ENCODE measurements around the gene TBCC.
"Not testable (repeated sequence)": the region's sequence is repeated elsewhere in the genome, so short reads cannot be mapped to it uniquely, and the experiment has no call there.

The TBCC gene

DNA sequence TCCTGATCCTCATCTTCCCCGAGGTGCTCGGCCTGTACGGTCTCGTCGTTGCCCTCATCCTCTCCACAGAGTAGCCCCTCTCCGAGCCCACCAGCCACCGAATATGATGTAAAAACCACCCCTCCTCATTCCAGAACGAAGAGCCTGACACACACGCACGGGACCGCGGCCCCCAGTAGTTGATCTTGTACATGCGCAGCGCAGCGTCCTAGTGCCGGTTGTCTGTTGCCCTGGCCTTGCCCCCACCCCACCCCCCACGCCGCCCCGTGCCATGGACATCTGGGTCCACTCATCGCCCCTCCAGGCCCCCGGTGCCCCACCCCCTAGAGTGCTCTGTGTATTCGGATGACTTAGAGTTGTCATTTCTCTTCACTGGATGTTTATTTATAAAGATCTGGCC lies 18.3 kb downstream of the TBCC start:
- DNase-seq: no peak

DNA sequence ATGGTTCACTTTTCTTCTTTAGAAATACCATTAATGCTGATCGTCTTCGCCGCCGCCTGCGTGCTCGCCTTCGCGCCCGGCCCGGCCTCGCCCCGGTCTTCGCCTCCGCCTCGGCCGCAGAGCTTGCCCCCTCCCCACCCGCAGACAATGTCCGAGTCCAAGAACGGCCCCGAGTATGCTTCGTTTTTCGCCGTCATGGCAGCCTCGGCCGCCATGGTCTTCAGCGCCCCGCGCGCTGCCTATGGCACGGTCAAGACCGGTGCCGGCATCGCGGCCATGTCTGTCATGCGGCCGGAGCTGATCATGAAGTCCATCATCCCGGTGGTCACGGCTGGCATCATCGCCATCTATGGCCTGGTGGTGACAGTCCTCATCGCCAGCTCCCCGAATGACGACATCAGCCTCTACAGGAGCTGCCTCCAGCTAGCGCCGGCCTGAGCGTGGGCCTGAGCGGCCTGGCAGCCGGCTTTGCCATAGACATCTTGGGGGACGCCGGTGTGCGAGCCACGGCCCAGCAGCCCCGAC lies 18.8 kb downstream of the TBCC start:
- DNase-seq: no peak

DNA sequence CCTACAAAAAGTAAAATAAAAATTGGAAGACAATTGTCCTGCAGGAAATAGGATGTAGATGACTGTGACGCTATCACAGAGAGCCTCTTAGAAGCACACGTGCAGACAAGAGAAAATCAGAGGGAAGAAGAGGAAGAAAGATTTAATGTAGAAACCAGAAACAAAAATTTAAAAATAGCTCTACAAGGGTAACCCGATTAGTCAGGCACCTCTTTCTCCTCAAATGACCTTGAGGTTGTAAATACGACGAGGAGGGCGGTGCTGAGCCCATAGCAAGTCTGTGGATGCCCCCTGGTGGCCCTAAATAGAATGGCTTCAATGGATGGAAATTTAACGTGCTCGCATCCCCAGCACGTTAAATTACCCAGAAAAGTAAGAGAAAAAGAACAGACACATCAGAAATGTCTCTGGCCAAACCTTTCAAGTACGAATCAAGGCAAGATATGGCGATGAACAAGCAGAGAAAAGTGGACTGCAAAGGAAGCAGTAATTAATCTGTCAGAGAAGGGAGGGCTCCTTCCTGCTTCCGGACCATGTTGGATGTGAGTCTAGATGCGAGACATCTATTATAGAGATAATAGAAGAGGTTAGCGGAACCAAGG lies 19.3 kb downstream of the TBCC start:
- peak; percentile 63 to 71 for DNase-seq

DNA sequence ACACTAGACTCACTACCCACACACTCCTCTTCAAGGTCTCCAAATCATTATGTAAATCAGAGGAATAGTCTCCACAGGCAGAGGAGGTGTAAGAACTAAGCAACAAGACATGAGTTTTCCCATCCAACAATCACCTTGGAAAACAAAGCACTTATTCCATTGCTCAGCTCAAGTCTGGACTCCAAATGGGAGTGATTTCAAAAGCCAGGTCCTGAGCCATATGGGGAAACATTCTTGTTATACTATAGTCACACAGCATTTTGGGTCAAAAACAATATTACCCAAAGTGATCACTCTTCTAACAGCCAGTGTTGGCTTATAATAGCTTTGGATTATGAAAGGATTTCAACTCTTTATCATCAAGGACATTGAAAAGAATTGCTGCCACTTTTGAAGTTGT lies 19.9 kb downstream of the TBCC start:
- no peak for DNase-seq

DNA sequence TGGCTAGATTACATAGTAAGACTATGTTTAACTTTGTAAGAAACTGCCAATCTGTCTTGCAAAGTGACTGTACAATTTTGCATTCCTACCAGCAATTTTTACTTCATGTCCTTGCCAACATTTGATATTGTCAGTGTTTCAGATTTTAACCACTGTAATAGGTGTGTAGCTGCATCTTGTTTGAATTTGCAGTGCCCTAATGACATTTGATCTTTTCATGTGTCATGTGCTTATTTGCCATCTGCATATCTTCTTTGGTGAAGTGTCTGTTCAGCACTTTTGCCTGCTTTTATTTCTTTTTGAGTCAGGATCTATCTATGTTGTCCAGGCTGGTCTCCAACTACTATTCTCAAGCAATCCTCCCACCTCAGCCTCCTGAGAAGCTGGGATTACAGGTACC lies 21.1 kb downstream of the TBCC start:
- DNase-seq: no peak

DNA sequence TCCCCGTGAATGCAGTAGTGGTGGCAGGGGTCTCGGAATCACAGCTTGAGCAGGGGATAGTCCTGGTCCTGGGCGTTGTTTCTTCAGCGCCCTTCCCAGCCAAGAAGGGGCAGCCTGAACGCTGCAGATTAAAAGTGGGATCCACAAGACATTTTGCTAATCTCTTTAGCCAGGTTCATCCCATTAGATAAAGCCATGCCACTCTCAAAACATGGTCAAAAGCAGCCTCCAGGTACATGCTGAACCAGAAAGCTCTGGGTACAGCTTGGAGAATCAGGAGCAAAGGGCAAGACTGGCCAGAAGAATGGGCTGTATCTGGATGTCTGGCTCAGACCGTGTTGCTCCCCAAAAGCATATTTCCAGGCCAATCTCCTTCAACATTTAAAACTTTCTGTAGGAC lies 23.4 kb downstream of the TBCC start, which contains the start of gene PRPH2:
TSS of gene PRPH2 (minus strand) at position 101 of the 400 bp plus-strand sequence. CDS start 263 bp downstream, outside the sequence.
- no peak for DNase-seq

DNA sequence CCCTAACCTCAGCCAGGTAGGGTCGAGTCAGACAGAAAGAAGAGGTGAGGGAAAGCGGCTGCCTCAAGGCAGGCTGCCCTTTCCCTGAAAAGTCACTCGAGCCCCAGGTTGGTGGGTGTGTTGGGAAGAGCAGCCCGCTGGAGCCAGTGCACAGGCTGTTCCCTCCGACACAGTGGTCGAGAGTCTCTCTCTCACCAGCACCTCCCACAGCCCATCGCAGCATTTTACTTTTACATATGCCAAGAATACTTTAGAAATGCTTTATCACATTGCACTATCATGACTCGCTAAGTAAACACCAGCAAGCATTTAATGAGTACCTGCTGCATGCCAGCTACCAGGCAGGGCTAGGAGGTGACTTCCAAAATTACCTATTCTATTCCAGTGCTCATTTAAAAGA lies 25.2 kb downstream of the TBCC start:
- DNase-seq: no peak

DNA sequence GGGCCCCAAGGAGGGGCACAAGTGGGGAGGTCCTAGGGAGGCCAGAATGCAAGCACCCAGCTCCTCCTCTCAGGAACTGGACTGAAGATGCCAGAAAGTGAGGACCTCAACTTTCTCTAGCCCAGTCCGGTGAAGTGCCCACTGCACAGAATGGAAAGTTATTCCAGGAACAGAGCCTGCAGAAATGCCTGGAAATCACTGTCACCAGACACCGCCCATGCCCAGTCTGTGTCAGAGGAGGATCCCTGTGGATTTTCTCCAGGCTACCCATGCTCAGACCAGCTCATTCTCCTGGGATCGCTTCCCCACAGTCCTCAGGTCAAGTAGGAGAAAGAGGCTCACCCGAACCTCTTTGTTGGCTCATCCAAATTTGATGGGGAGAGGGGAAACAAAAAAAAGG lies 30.0 kb downstream of the TBCC start:
- DNase-seq: no peak

DNA sequence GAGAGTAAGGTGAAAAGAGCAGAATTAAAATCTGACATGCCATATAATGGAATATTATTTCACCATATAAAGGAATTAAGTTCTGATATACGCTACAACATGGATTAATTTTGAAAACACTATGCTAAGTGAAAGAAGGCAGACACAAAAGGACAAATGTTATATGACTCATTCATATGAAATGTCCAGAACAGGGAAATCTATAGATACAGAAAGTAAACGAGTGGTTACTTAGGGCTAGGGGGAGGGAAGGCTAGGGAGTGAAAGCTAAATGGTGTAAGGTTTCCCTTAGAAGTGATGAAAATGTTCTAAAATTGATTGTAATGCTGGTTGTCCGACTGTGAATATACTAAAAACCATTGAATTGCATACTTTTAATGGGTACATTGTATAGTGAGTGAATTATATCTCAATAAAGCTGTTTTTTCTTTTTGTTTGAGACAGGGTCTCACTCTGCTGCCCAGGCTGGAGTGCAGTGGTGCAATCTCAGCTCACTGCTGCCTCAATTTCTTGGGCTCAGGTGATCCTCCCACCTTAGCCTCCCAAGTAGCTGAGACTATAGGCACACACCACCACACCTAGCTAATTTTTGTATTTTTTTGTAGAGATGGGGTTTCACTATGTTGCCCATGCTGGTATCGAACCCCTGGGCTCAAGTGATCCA lies 31.7 kb downstream of the TBCC start:
- DNase-seq: no peak

DNA sequence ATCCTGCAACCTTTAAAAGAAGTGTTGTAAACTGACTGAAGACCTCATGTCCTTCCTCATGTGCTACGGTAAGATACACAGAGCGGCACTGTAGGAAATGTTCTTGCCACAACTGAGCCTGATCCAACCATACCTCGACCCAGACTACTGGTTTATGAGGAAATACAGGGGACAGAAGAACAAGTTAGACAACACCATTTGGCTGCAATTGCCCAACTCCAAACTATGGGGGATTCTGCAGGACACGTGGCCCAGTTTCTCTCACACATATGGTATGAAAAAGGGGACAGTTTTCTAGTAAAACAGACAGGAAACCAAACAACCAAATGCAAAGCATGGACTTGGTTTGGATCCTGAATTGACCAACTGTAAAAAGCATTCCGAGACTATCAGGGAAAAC lies 34.0 kb downstream of the TBCC start:
- no peak for DNase-seq

DNA sequence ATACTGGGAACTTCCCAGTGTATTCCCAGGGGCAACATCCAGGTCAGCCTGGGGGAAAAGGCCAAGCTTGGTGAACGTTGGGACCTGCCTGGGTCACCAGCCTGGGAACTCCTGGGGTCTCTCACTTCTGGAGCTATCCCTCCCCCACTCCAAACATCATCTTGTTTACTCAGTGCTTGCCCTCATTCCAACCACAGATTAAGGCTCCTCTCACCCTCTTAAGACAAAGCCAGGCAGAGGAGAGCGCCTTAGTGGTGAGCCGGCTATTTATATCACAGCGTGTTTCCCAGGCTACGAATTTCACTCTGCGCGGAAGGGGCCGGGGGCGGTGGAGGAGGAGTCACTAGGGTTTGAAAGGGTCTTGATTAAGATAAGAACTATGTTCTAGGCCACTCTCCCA lies 35.6 kb downstream of the TBCC start:
- no peak for DNase-seq

DNA sequence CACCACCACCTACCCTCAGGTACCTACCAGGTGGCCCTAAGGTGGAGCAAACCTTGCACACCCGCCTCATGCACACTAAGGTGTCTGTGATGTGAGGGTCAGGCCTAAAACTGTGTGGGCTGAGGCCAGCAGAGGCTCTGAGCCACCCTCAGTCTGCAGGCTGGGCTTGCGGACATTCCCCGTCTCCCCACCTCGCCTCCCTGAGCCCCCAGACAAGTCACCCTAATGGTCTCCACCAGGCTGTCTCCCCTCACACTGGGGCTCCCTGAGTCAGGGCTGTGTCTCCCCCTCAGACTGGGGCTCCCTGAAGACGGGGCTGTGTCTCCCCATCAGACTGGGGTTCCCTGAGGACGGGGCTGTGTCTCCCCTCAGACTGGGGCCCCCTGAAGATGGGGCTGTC lies 36.0 kb downstream of the TBCC start:
- no peak for DNase-seq

DNA sequence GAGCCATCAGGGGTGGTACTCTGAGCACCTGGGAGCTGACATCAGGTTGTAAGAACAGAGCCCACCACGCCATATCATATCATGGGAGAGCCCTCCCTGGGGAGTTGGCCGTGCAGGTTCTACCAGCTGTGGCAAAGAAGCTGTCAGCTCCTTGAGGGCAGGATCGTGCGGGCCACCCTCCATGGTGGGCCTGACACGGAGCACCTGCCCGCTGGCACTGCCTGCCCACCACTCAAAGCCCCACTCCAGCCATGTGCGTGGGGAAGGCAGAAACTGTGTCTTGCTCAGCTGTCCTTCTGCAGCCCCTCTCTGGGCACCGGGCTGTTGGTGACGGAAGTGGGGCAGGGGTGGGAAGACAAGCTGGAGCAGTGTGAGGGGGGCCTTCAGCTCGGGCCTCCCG lies 37.8 kb downstream of the TBCC start:
- DNase-seq: no peak

DNA sequence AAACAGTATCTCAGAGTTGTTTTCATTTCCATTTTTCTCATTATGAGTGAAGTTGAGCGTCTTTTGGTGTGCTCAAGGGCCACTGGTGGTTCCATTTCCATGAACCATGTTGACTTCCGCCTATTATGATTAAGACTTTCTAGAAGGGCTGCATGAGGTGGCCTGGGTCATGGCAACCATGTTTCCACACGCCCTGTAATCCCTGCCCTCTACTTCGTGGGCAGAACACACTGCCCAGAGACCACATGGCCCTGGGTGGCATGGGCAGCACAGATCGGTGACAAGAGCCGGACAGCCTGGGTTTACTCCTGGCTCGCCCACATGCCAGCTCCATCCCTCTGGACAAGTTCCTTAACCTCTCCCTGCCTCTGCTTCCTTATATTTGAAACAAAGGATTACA lies 38.3 kb downstream of the TBCC start:
- no peak for DNase-seq

DNA sequence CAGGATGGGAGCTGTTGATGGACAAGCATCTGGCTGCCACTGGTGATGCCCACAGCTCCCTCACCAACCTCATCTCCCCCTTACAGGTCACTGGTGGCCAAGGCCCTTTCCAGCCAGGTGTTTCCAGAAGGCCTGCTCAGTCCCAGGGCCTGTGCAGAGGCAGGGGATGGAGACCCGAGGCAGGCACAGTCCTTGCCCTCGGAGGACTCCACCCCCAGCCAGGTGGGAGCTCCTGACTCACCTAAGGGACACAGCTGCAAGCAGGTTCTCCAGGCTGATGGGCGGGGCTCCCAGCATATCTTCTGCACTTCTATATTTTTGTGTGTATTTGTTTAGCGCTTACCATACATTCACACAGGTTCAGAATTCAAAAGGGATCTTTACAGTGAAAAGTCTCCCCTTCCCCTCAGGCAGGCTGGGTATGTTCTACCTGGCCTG lies 40.9 kb downstream of the TBCC start:
- no peak for DNase-seq

DNA sequence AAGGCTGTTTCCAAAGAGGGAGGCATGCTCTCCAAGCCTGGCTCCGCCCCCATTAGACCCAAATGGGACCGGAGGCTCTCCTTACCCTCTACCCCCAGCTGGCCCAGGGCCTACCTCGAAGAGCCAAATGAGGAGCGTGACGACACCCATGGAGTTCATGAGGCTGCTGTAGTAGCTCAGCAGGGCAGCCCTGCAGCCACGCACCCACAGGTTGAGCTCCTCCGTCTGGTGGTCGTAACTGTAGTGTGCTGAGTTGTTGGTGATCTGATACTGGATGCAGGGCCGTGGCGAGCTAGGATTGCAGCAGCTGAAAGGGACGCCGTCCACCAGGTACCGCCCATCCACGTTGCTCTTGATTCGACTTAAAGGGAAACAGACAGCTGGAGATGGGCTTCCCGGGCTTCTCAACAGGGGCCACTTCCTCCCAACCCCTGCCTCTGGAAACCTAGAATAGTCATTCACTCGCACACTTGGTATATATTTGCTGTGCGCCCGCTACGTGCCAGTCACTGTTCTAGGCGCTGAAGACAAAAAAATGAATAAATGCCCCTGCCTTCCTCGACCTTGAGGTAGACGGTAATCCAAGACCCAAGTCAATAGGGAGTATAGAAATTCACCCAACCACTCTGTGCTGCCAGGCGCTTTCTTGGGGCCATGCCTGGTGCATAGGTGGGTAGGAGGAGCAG lies 41.5 kb downstream of the TBCC start:
- DNase-seq: no peak

DNA sequence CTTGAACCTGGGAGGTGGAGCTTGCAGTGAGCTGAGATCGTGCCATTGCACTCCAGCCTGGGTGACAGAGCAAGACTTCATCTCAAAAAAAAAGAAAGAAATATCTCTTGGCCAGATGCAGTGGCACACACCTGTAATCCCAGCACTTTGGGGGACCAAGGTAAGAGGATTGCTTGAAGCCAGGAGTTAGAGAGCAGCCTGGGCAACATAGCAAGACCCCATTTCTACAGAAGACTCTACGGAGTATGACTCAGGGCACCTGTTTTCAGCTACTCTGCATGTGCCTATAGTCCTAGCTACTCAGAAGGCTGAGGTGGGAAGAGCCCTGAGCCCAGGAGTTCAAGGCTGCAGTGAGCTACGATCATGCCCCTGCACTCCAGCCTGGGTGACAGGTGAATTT lies 43.1 kb downstream of the TBCC start:
- DNase-seq: not testable (repeated sequence)

DNA sequence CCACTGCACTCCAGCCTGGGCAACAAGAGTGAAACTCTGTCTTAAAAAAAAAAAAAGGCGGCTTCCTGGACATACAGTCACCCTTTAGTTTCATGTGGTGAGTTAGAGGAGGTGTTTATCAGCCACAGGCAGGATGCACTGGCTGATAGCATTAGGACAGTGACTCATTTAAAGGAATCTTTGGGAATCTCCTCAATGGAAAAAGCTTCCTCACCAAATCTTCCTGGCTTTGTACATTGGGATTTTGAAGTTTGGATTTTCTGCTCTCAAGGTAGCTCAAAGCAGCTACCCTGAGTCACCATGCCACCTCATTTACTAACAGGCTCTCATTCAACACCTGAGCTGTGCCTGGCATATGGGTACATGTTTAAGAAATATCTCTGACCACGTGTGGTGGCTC lies 43.7 kb downstream of the TBCC start:
- DNase-seq: no peak

DNA sequence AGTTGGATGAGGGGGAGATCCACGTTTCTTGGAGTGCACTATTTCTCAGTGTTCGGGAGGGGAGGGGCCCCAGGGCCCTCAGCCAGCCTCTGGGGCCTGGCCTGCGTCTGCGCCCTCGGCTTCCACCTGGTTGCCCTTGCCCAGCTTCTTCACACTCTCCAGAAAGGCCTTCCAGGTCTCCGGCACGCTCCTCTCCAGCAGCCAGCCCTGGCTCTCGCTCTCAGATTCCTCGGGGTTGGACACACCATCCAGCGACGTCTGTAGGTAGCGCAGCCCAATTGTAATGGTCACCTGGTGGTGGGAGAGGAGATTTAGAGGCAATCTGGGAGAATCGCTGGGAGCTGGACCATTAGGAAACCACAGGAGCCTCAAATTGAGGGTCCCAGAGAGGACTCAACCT lies 47.7 kb downstream of the TBCC start:
- DNase-seq: no peak

DNA sequence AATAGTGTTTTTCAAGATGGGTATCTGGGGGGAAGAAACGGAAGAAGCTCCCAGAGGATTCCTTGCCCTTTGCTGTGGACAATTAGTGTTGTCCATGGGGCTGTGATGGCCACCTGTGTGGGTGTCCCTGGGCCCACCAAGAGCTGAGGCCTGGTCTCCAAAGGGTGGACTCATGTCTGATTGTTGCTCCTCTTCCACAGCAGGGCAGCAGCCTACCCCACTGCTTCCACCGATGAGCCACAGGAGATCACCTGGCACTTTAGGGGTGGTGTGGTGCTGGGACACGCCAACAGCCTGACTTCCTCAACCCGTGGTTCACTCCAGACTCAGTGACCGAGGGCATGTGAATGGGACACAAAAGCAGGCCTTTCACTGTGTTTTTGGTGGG lies 48.6 kb downstream of the TBCC start:
- DNase-seq: no peak

DNA sequence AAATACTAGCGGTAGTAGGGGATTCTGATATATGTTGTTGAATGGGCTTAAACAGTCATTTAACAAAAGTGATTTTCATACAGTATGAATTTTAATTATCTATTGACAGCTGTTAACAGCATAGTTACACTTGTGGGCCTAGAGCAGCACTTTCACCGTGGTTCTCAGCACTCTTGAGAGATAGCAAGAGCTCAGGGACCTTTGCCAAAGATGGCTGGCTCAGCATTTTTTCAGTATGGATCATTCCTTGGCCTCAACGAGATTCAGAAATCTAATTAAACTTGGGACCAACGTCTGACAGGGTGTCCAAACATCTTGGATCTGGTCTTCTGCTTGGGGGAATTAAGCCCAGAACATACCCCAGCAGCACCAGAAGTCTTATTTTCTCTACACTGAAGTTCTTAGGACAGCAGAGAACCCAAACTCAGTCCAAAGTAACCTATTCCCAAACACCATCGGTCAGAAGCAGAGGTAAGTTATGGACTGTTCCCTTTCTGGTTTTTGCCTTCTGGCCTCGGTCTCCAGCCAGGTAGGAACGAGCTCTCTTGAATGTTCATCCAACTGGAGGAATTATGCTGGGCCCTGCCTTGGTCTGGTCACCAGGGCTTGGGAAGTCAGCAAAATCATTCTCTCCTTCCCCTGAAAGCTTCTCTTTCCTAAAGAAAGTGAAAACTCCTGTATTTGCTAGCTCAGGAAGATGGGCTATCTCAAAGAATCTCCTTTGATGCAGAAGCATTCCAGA lies 49.2 kb downstream of the TBCC start:
- no peak for DNase-seq

DNA sequence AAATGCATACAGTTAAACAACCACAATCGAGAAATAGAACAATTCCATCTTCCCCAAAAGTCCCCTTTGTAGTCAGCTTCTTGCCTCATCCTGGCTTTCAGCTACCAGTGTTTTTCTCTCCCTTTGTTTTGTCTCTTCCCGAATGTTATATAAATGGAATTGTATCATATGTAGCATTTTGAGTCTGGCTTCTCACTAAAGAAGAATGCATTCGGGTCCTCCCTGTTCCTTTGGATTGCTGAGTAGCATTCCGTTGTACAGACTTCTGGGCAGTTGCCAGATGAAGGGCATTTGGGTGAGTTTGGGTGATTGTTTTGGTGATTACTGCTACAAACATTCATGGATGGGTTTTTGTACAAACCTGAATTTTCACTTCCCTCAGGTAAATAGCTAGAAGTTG lies 51.3 kb downstream of the TBCC start:
- no peak for DNase-seq
